SU-DHL-6 (cell line): ENCODE data around the gene NCOA6.

ENCODE experiments used
- H2AFZ ChIP-seq: fragments of 200-600 bp; sonication (generic); 2 replicates; pipeline ENCODE4 v1.6.1; 2014; ENCODE audit warnings: low read depth, mild to moderate bottlenecking, moderate library complexity, mixed read lengths, antibody characterized with exemption, low read length; ENCODE audit not compliant: severe bottlenecking
- H3F3A ChIP-seq: fragments of 200-600 bp; shearing (Covaris generic); 2 replicates; pipeline ENCODE4 v1.6.0; 2016; ENCODE audit warnings: antibody characterized with exemption, mild to moderate bottlenecking; ENCODE audit not compliant: insufficient read depth
- H3K27ac ChIP-seq: fragments of 200-600 bp; sonication (generic); 2 replicates; pipeline ENCODE4 v1.5.1; 2016; ENCODE audit warnings: low read depth, mild to moderate bottlenecking, low read length, moderate library complexity, mixed read lengths
- H3K27me3 ChIP-seq: fragments of 200-600 bp; sonication (generic), shearing (Covaris generic); 2 replicates; pipeline ENCODE4 v1.6.0; 2014; ENCODE audit warnings: mild to moderate bottlenecking, low read length
- H3K36me3 ChIP-seq: fragments of 200-600 bp; sonication (generic); 2 replicates; pipeline ENCODE4 v1.6.1; 2014; ENCODE audit warnings: mild to moderate bottlenecking, low read length, mixed read lengths
- H3K4me2 ChIP-seq: fragments of 300-600, 200-600 bp; shearing (Covaris generic), sonication (generic); 2 replicates; pipeline ENCODE4 v1.6.0; 2014; ENCODE audit warnings: low read length, low read depth, mild to moderate bottlenecking; ENCODE audit not compliant: poor library complexity, severe bottlenecking
- H3K4me3 ChIP-seq: fragments of 200-600 bp; sonication (generic); 2 replicates; pipeline ENCODE4 v1.5.1; 2014; ENCODE audit warnings: antibody characterized with exemption, low read length, mild to moderate bottlenecking, mixed read lengths; ENCODE audit not compliant: insufficient read depth, poor library complexity, severe bottlenecking
- H3K79me2 ChIP-seq: fragments of 200-600 bp; sonication (generic); 2 replicates; pipeline ENCODE4 v1.6.1; 2014; ENCODE audit warnings: mild to moderate bottlenecking, low read length, moderate library complexity; ENCODE audit not compliant: insufficient read depth
- H3K9ac ChIP-seq: fragments of 200-600 bp; sonication (generic); 2 replicates; pipeline ENCODE4 v1.7.0; 2014; ENCODE audit warnings: mild to moderate bottlenecking, low read length
- H3K9me2 ChIP-seq: fragments of 200-600 bp; sonication (generic); replicated peaks from 2 replicates; pipeline ENCODE4 v1.6.1; 2014; ENCODE audit warnings: low read length; ENCODE audit not compliant: insufficient read depth
- H3K9me3 ChIP-seq: fragments of 200-600 bp; sonication (generic); 2 replicates; pipeline ENCODE4 v1.6.1; 2014; ENCODE audit warnings: low read length, mixed read lengths; ENCODE audit not compliant: insufficient read depth
- H4K20me1 ChIP-seq: fragments of 200-600 bp; sonication (generic); 2 replicates; pipeline ENCODE4 v1.6.1; 2014; ENCODE audit warnings: low read depth, mild to moderate bottlenecking, antibody characterized with exemption, low read length, moderate library complexity, mixed read lengths
- EZH2phosphoT487 ChIP-seq: fragments of 200-600 bp; sonication (generic), shearing (Covaris generic); conservative IDR thresholded peaks from 2 replicates; pipeline ENCODE4 v1.6.1; 2018; ENCODE audit warnings: mild to moderate bottlenecking, antibody characterized with exemption, low read length, moderate library complexity, mixed read lengths
- TF ChIP-seq, protein P1 (sequence below): fragments of 200-600 bp; sonication (generic); IDR thresholded peaks from one replicate; pipeline ENCODE4 v1.5.1; 2017; ENCODE audit warnings: antibody characterized with exemption, mild to moderate bottlenecking, low read length, moderate library complexity; ENCODE audit not compliant: insufficient read depth, poor library complexity, severe bottlenecking

NCOA6 gene

GRCh38 chr20:34771680-34772081, 53.8 kb downstream of the NCOA6 start:
- Histone ChIP-seq H3K9me2 (no peaks in the 10 kb centered on the region), H3K36me3 (0 out of 2 replicates have a peak, but pooled peaks cover 4% of the 10 kb centered on the region), H3K79me2 (no peaks in the 10 kb centered on the region), H2AFZ (no peak overlapping the region), H3K9ac (no peak overlapping the region), H3F3A (no peaks in the 10 kb centered on the region), H4K20me1 (no peaks in the 10 kb centered on the region; the same call in 1 of the 2 replicates), H3K9me3 (no peaks in the 10 kb centered on the region), H3K4me2 (no peak overlapping the region), H3K27me3 (no peaks in the 10 kb centered on the region), H3K27ac (no peak overlapping the region), H3K4me3 (no peak overlapping the region)
- TF ChIP-seq, protein P1, sequence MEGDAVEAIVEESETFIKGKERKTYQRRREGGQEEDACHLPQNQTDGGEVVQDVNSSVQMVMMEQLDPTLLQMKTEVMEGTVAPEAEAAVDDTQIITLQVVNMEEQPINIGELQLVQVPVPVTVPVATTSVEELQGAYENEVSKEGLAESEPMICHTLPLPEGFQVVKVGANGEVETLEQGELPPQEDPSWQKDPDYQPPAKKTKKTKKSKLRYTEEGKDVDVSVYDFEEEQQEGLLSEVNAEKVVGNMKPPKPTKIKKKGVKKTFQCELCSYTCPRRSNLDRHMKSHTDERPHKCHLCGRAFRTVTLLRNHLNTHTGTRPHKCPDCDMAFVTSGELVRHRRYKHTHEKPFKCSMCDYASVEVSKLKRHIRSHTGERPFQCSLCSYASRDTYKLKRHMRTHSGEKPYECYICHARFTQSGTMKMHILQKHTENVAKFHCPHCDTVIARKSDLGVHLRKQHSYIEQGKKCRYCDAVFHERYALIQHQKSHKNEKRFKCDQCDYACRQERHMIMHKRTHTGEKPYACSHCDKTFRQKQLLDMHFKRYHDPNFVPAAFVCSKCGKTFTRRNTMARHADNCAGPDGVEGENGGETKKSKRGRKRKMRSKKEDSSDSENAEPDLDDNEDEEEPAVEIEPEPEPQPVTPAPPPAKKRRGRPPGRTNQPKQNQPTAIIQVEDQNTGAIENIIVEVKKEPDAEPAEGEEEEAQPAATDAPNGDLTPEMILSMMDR = no peak
- TF ChIP-seq EZH2phosphoT487 = no peak

- Histone ChIP-seq H3K27ac (no peak overlapping the region), H3F3A (no peaks in the 10 kb centered on the region), H3K79me2 (no peaks in the 10 kb centered on the region), H3K27me3 (no peaks in the 10 kb centered on the region), H3K9me2 (no peaks in the 10 kb centered on the region), H3K36me3 (no peaks in the 10 kb centered on the region), H3K9ac (no peak overlapping the region), H4K20me1 (no peaks in the 10 kb centered on the region; the same call in 1 of the 2 replicates), H3K4me3 (no peak overlapping the region), H2AFZ (no peak overlapping the region), H3K9me3 (no peaks in the 10 kb centered on the region), H3K4me2 (no peak overlapping the region)
- no peak for TF ChIP-seq EZH2phosphoT487
- TF ChIP-seq, protein P1 = no peak
Observed at GRCh38 chr20:34768096-34768495, 57.4 kb downstream of the NCOA6 start.

- H4K20me1 ChIP-seq = no peaks in the 10 kb centered on the region
- H3K9me2 ChIP-seq = no peaks in the 10 kb centered on the region
- no peaks in the 10 kb centered on the region for H3K9me3 ChIP-seq
- TF ChIP-seq, protein P1 = no peak
- no peak for TF ChIP-seq EZH2phosphoT487
- no peak overlapping the region for H2AFZ ChIP-seq
- H3F3A ChIP-seq = no peaks in the 10 kb centered on the region
- no peak overlapping the region for H3K4me2 ChIP-seq
- no peaks in the 10 kb centered on the region for H3K79me2 ChIP-seq
- no peak overlapping the region for H3K27ac ChIP-seq
- H3K36me3 ChIP-seq = 0 out of 2 replicates have a peak, but pooled peaks cover 11% of the 10 kb centered on the region
- no peaks in the 10 kb centered on the region for H3K27me3 ChIP-seq
- no peak overlapping the region for H3K9ac ChIP-seq
- no peak overlapping the region for H3K4me3 ChIP-seq
Observed at GRCh38 chr20:34762031-34762555, 63.4 kb downstream of the NCOA6 start.
